Panc1 (cell line): Measurements from ENCODE around the gene UGGT2. TPM values are rescaled to one million over a fixed set of nuclear protein-coding genes. Genes with fewer than 3 reads are reported as not detected.

ENCODE experiments used
- ATAC-seq: fragments of 200-7000 bp; cut with Tn5 transposase; 2 replicates; pipeline ENCODE4 v1.9.1; 2020; ENCODE audit warnings: mild to moderate bottlenecking, moderate library complexity
- BruUV-seq: library from RNA; stranded (reverse); fragments of 400-500 nt; replicated peaks from 2 replicates; lab custom pipeline; 2021; lab: Mats Ljungman, UMichigan
- CTCF ChIA-PET: fragments of 300-600 bp; sonication (Branson Sonifier 250); formaldehyde crosslinking; loops from one replicate; lab custom pipeline; 2022; ENCODE audit warnings: antibody characterized with exemption; lab: Charles Lee
- POLR2A ChIA-PET: fragments of 300-600 bp; sonication (Branson Sonifier 250); formaldehyde crosslinking; loops from one replicate; lab custom pipeline; 2022; ENCODE audit warnings: antibody characterized with exemption; lab: Charles Lee
- DNase-seq: peaks from one replicate; pipeline ENCODE4 v3.0.0-alpha.2; 2010; ENCODE audit warnings: low read depth, low spot score
- H3K27ac ChIP-seq: 2 replicates; pipeline ENCODE4 v1.5.1; 2011; ENCODE audit warnings: mild to moderate bottlenecking, low read length, inconsistent platforms
- H3K27me3 ChIP-seq: fragments of 200-500 bp; sonication (Bioruptor generic); 2 replicates; pipeline ENCODE4 v1.6.0; 2014; ENCODE audit warnings: low read length, inconsistent platforms; ENCODE audit not compliant: control insufficient read depth, insufficient read depth
- H3K36me3 ChIP-seq: fragments of 200-500 bp; sonication (Bioruptor generic); 2 replicates; pipeline ENCODE4 v1.5.1; 2014; ENCODE audit warnings: inconsistent platforms, mild to moderate bottlenecking, low read length, moderate library complexity; ENCODE audit not compliant: control insufficient read depth, insufficient read depth
- H3K4me1 ChIP-seq: 2 replicates; pipeline ENCODE4 v1.5.1; 2011; ENCODE audit warnings: inconsistent platforms, mild to moderate bottlenecking, low read length, moderate library complexity; ENCODE audit not compliant: control insufficient read depth, insufficient read depth
- H3K4me3 ChIP-seq, 2 experiments: 2 replicates each; pipeline ENCODE4 v1.5.1; 2011 to 2012; ENCODE audit warnings: low read depth in 2 of 2, low read length in 2 of 2, mild to moderate bottlenecking in 2 of 2, inconsistent platforms in 1 of 2, moderate library complexity in 1 of 2
- H3K9me3 ChIP-seq: fragments of 200-500 bp; sonication (Bioruptor generic); 2 replicates; pipeline ENCODE4 v1.5.1; 2014; ENCODE audit warnings: low read depth, mild to moderate bottlenecking, inconsistent platforms, low read length, moderate library complexity; ENCODE audit not compliant: control insufficient read depth, insufficient read depth
- POLR2AphosphoS5 ChIP-seq: IDR thresholded peaks from 2 replicates; pipeline ENCODE4 v1.6.1; 2012; ENCODE audit warnings: mild to moderate bottlenecking, low read depth, low read length, moderate library complexity
- SIN3A ChIP-seq: IDR thresholded peaks from 2 replicates; pipeline ENCODE4 v1.6.1; 2012; ENCODE audit warnings: low read depth, mild to moderate bottlenecking, low read length, moderate library complexity, borderline replicate concordance; ENCODE audit not compliant: insufficient read depth
- TCF7L2 ChIP-seq: IDR thresholded peaks from 2 replicates; pipeline ENCODE4 v1.6.1; 2011; ENCODE audit warnings: mild to moderate bottlenecking, low read depth, low read length, inconsistent platforms
- in situ Hi-C: cut with HindIII; loops from 2 replicates; pipeline ENCODE4 v1.10.0; 2016; ENCODE audit warnings: low sequenced_read_pairs, low pct_unique_long_range_greater_than_20kb
- intact Hi-C: fragments of 100-400 bp; cut with micrococcal nuclease; formaldehyde crosslinking; loops from one replicate; pipeline ENCODE4 v1.10.0; 2022; ENCODE audit not compliant: unreplicated experiment
- total RNA-seq: library from RNA; stranded (reverse); gene quantifications from one replicate; pipeline ENCODE4 v1.2.1, GENCODE V29; 2021; ENCODE audit not compliant: unreplicated experiment
- TF ChIP-seq, protein P1 (sequence below), 2 experiments: IDR thresholded peaks; 2 replicates each; pipeline ENCODE4 v1.6.1; 2011 to 2012; ENCODE audit warnings: low read depth in 2 of 2, control low read depth in 1 of 2, low read length in 1 of 2, mild to moderate bottlenecking in 1 of 2, moderate library complexity in 1 of 2; ENCODE audit not compliant: insufficient read depth in 1 of 2
- TF ChIP-seq, protein P2 (sequence below): fragments of 450-650 bp; IDR thresholded peaks from 2 replicates; pipeline ENCODE4 v1.5.1; 2017; ENCODE audit warnings: mild to moderate bottlenecking

UGGT2 gene
- total RNA-seq, 1 experiment from 2014 or later = 22.9 TPM

DNA sequence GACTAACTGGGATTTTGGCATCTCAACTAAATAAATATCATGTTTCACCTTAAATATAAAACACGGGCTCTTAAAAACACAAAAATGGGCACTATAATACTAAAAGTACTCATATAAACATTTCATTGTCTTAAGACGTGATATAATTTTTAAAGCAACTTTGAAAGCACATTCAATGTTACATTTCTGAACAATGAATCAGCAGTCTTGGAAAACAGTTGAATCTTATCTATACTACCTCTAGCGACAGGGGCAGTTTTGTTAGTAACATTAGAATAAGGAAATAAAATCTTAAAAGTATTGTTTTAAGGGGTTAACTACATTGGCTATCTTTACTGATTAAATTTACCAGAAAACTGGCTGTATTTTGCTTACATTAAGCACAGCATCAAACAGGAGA is 156.9 kb downstream of the UGGT2 start:
- H3K4me1 ChIP-seq = peaks cover 2% of the 10 kb centered on the region; the same call in 1 of the 2 replicates
- H3K4me3 ChIP-seq = no peak overlapping the region
- in situ Hi-C loops (no loop called here), intact Hi-C loops (no loop called here)
- no peak overlapping the region for H3K27ac ChIP-seq
- CTCF ChIA-PET = no interaction called here
- no peaks in the 10 kb centered on the region for H3K36me3 ChIP-seq
- ATAC-seq (no peak), DNase-seq (no peak)
- no peaks in the 10 kb centered on the region for H3K27me3 ChIP-seq
- no peaks in the 10 kb centered on the region for H3K9me3 ChIP-seq
- TF ChIP-seq, protein P1, sequence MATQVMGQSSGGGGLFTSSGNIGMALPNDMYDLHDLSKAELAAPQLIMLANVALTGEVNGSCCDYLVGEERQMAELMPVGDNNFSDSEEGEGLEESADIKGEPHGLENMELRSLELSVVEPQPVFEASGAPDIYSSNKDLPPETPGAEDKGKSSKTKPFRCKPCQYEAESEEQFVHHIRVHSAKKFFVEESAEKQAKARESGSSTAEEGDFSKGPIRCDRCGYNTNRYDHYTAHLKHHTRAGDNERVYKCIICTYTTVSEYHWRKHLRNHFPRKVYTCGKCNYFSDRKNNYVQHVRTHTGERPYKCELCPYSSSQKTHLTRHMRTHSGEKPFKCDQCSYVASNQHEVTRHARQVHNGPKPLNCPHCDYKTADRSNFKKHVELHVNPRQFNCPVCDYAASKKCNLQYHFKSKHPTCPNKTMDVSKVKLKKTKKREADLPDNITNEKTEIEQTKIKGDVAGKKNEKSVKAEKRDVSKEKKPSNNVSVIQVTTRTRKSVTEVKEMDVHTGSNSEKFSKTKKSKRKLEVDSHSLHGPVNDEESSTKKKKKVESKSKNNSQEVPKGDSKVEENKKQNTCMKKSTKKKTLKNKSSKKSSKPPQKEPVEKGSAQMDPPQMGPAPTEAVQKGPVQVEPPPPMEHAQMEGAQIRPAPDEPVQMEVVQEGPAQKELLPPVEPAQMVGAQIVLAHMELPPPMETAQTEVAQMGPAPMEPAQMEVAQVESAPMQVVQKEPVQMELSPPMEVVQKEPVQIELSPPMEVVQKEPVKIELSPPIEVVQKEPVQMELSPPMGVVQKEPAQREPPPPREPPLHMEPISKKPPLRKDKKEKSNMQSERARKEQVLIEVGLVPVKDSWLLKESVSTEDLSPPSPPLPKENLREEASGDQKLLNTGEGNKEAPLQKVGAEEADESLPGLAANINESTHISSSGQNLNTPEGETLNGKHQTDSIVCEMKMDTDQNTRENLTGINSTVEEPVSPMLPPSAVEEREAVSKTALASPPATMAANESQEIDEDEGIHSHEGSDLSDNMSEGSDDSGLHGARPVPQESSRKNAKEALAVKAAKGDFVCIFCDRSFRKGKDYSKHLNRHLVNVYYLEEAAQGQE (IDR thresholded peaks at IDR 0.05; ENCODE audit: insufficient read depth in 1 of 2, low read depth in 2 of 2, low read length in 1 of 2) = no peak
- TF ChIP-seq SIN3A = no peak
- TF ChIP-seq TCF7L2 = no peak
- TF ChIP-seq, protein P2, sequence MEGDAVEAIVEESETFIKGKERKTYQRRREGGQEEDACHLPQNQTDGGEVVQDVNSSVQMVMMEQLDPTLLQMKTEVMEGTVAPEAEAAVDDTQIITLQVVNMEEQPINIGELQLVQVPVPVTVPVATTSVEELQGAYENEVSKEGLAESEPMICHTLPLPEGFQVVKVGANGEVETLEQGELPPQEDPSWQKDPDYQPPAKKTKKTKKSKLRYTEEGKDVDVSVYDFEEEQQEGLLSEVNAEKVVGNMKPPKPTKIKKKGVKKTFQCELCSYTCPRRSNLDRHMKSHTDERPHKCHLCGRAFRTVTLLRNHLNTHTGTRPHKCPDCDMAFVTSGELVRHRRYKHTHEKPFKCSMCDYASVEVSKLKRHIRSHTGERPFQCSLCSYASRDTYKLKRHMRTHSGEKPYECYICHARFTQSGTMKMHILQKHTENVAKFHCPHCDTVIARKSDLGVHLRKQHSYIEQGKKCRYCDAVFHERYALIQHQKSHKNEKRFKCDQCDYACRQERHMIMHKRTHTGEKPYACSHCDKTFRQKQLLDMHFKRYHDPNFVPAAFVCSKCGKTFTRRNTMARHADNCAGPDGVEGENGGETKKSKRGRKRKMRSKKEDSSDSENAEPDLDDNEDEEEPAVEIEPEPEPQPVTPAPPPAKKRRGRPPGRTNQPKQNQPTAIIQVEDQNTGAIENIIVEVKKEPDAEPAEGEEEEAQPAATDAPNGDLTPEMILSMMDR = no peak
- no peak for TF ChIP-seq POLR2AphosphoS5
- BruUV-seq = no TSS peak
- POLR2A ChIA-PET = no interaction called here

DNA sequence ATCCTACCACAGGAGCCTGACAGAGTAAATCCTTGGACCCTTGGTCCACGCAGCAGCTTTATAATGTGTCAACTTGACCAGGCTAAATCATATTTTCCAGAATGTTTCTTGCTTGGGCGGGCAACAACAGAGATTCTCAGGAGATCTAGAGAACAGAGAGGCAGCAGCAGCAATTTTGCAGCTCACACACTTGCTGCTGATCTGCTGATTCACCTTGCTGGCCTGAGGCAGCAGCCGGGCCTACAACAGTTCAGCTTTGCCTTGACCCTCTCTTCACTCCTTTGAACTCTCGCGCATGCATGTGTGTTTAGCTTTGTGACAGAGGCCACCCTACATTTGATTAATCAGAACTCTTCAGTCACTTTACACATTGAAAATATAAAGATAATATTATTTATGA is 159.3 kb downstream of the UGGT2 start:
- ATAC-seq (no peak), DNase-seq (no peak)
- H3K36me3 ChIP-seq = no peaks in the 10 kb centered on the region
- ChIA-PET POLR2A (no interaction called here), CTCF (no interaction called here)
- peaks cover 2% of the 10 kb centered on the region; the same call in 1 of the 2 replicates for H3K4me1 ChIP-seq
- no peaks in the 10 kb centered on the region for H3K27me3 ChIP-seq
- intact Hi-C loops = no loop called here
- in situ Hi-C loops = no loop called here
- BruUV-seq = no TSS peak
- no peak overlapping the region for H3K27ac ChIP-seq
- H3K4me3 ChIP-seq = no peak overlapping the region
- H3K9me3 ChIP-seq = no peaks in the 10 kb centered on the region
- TF ChIP-seq, protein P2 = no peak
- TF ChIP-seq, protein P1 (IDR thresholded peaks at IDR 0.05; ENCODE audit: insufficient read depth in 1 of 2, low read depth in 2 of 2, low read length in 1 of 2) = no peak
